Epidermal melanocyte (primary cell): ENCODE results near the gene DCAKD.

Source experiments
- DNase-seq: peaks from one replicate; pipeline ENCODE4 v3.0.0; 2011; ENCODE audit warnings: low spot score; ENCODE audit not compliant: insufficient read length

Gene DCAKD

DNA sequence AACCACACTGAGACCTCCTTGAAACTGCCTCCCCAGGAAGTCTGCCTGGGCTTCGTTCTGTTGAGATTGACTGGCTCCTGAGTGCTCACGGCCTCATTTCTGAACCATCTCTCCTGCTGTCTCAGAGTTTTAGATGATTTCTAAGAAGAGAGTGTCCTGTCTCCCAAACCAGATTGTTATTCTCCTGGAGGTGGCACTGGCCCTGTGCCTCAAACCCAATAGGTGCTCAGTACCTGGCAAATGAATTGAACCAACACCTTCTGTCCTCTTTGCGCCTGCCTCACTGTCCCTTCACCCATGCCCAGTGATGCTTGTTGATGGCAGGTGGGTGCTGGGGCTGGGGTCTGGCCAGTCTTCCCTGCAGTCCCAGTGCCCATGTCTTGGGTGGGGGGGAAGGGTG, 47.0 kb downstream of the DCAKD start:
- DNase-seq, result no peak

DNA sequence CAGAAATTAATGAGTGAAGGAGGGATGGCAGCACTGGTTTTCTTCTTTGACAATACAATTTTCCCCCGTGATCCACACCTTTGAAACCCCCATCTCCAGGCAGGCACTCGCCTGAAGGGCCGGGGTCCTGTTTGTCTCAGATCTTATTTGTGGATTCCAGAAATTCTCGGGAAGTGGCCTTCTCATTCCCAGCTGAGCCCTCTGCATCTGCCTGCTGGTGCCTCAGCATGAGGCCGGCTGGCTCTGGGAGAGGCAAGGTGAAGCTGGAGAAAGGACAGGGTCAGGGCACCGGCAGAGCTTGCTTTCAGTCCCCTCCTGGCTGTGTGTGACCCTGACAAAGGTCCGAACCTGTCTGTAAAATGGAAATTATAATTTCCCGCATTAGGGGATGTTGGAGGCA, 47.6 kb downstream of the DCAKD start:
- no peak for DNase-seq

DNA sequence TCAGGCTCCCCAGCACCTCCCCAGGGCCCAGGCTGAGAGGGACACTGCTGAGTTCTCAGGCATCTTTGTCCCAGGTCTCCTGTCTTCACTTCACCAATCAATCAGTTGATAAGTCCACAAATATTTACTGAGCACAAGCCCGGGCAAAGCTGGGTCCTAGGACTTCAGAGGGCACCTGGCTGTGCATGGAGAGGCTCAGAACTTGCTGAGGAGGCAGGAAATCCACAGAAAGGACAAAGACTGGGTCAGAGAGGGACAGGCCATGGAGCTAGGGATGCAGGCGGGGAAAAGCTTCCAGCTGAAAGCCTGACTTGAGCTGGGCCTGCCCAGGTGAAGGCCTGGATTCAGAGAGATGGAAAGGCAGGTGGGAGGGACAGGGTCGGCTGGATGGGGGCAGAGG, 50.1 kb downstream of the DCAKD start:
- no peak for DNase-seq

DNA sequence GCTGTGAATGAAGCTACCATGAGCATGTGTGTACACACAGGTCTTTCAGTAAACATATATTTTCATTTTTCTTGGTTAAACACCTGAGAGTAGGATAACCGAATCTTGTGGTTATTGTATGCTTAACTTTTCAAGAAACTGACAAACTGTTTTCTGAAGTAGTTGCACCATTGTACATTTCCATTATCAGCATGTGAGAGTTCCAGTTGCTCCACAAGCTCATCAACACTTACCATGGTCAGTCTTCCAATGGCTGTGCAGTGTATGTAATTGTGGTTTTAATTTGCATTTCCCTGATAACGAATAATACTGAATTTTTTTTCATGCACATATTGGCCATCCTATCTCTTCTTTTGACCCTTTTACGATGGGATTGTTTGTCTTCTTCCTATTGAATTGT, 52.0 kb downstream of the DCAKD start:
- no peak for DNase-seq

DNA sequence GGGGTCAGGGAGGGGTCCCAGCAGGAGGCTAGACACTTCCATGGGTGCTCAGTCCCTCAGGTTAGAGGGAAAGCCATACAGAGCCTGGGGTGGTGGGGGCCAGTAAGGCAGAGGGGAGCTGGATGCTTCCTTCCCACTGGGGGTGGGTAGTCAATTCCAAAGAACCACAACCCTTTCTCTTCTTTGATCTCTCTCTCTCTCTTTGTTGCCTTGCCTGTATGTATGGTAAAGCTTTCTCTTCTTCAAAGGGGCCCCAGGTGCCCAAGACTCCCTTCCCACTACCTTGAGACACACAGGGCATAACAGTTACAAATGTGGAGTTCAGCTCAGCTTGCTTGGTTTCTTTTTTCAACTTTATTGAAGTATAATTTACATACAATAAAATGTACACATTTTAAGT, 52.8 kb downstream of the DCAKD start:
- no peak for DNase-seq

DNA sequence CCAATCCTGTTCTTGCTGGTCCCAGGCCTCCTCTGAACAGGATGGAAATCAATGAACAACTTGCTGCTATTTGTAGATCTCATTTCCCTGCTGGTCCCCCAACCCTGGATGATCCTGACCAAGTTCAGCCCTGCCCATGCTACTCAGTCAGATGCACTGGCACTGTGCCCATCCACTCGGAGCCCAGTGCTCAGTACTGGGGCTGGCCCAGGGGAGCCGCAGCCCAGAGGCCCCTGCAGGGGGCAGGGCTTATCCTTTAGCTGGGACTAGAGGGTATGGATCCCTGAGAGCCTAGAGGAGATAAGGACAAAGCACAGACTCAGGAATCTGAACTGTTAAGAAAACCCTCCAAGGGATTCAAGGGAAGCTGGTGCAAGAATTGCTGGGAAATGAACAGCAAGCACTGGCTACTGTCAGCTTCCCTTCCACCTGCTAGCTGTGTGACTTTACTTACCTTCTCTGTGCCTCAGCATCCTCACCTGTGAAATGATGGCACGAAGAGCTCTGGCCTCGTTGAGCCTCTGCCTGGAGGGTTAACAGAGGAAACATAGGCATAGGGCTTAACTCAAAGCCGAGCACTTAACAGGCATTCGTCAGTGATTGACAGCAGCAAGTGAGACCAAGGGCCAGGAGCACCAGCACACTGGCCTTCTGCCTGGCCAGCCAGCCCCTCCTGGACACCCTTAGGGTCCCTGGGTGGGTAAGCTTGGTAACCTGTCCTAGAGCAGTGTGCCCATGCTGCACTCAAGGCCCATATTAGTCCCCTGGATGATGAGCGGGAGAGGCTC, 53.5 kb downstream of the DCAKD start:
- no peak for DNase-seq

DNA sequence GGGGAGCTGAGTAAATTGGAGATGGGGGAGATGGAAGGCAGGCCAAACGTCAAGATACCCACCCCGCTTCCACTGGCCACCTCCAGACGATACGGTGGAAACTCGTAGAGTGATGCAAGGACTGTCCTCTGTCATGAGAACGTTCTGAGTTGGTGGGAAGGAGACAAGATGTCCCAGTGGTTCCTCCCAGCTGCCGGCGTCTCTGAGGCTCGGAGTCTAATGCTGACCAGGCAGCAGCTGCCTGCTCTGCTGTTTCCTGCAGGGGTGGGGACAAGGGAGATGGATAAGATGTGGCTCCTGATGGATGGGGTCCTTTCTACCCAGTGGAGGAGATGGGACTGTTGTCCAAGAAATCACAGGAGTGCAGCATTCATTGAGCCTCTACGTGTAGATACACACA, 55.1 kb downstream of the DCAKD start:
- DNase-seq, result no peak

DNA sequence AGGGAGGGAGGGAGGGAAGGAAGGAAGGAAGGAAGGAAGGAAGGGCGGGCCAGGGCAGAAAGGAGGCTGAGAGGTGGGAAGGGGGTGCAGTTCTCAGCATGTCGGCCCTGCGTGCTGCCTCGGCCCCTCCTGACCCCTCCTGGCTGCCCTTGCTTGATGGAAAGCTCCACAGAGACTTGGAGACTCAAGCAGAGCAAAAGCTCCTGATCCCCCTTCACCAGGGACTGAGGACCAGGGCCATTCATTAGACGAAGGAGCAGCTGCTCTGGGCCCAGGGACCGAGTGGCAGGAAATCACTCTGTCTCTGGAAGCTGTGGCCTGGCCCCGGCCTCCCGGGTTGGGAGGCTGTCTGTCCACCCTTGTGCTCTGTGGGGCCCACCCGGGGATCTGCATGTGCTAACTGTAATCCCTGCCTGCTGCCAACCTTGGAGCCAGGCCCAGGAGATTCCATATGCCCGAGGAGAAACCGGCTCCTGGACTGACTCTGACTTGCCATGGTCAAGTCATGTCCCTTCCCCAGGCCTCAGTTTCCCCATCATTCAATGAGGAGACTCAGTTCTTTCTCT, 55.9 kb downstream of the DCAKD start:
- DNase-seq, result no peak

DNA sequence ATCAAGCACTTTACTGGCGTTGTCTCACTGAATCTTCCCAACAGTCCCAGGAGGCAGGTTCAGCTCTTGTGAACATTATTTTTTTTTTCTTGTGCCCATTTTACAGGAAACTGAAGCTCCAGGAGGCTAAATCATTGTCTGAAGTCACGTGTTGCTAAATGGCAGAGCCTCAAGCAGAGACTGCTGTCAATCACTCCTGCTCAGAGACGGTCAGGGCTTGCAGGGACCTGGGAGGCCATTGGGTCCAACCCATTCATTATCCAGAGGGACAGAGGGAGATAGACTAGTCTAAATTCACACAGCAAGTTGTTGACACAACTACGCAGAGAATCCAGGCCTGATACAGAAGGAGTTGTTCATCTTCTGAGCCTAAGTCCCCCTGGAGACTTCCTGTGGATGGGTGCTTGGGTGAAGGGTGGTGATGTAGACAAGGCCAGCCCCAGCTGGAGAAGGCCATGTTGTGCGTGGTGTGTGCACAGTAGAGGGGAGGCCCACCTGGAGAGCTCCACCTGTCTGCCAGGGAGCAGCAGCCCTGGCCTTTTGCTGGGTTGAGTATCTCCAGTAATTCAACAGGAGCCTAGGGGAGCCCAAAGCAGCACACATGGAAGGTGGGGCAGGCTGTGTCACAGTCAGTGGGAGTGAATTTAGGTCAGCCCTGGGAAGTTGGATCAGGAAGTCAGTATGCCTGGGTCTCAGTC, 59.0 kb downstream of the DCAKD start:
- DNase-seq, result no peak

DNA sequence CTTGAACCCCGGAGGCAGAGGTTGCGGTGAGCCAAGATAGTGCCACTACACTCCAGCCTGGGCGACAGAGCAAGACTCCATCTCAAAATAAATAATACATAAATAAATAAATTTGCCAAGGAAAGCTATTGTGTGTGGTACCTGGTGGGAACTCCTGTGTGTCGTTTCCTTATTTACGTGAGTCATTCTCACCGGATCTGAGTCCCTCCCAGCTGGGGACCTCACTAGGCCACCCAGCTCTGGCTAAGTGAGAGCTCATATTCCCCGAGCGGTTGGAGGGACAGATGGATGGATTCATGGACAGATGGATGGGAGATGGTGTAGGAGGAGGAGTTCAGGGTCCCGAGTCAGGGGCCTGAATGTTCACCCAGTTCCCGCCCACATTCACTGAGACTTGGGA, 60.4 kb downstream of the DCAKD start:
- DNase-seq, result no peak

DNA sequence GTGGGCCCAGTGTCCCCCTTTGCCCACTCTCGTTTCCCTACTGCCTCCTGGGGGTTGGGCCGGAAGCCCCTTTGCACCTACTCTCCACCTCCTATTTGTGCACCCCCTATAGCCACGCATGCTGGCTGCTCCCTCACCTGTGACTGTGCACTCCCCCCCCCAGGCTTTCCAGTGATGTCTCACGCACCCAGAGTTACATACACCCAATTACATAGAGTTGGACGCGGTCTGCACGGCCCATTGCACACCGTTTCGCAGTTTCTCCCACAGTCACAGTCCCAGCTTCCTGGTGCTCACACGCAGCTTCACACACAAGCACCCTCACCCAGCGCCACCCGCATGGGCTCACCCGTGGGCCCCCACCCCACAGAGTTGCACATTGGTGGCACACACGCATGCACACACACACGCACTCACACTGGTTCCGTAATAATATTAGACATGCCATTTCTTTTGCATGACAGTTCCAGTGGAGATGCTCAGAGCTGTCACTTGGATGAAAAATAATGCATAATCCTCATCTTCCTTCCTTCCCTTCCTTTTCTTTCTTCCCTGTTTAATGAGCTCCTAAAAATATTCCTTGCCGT, 61.8 kb downstream of the DCAKD start:
- DNase-seq, result no peak

DNA sequence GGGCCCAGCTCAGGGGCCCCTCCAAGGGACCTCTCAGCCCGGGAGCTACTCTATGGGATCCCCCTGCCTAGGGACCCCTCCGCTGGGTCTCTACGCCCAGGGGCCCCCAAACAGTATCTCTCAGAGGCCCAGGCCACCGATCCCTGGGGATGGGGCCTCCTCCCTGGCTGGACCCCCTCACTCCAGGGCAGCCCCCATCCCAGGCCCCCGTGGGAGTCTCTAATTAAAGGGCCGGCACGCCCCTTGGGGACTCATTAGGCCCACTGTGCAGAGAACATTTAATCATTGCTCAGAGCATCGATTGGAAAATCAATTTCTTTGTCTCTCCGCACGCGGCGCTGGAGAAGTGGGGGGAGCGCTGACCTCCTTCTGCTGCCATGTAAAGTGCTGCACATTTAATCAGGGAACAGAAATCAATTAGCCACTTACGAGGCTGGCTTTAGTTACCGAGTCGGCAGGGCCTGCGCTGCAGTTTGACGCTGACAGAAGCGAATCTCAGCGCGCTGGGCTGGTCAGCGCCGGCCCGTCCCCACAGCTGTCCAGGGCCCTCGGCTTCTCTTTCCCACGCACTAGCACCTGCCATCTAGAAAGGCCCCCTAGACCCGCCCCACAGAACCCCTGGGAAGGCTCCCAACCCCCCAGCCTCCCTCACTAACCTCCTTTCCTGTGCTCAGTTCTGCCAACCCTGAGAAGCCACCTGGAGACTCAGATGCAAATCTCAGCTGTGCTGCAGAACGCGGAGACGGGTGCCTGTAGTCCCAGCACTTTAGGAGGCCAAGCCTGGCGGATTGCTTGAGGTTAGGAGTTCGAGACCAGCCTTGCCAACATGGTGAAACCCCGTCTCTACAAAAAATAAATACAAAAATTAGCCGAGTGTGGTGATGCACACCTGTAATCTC, 63.1 kb downstream of the DCAKD start:
- DNase-seq, result no peak

DNA sequence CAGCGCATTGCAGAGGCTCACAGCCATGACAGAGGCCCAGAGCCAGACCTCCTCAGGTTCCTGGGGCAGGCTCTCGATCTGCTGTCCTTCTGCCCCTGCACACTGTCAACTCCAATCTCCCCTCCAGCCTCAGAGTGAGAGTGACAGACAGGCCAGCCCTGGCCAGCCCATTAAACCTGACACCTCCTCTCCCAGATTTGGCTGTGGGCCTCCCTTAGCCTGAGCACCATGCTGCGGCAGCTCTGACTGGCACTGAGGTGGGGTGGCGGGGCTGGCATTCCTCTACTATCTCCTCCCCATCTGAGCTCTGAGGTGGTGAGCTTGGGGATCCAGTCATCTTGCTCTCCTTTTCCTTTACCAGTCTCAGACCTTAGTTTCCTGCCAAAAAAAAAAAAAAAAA, 67.9 kb downstream of the DCAKD start:
- DNase-seq, result no peak

DNA sequence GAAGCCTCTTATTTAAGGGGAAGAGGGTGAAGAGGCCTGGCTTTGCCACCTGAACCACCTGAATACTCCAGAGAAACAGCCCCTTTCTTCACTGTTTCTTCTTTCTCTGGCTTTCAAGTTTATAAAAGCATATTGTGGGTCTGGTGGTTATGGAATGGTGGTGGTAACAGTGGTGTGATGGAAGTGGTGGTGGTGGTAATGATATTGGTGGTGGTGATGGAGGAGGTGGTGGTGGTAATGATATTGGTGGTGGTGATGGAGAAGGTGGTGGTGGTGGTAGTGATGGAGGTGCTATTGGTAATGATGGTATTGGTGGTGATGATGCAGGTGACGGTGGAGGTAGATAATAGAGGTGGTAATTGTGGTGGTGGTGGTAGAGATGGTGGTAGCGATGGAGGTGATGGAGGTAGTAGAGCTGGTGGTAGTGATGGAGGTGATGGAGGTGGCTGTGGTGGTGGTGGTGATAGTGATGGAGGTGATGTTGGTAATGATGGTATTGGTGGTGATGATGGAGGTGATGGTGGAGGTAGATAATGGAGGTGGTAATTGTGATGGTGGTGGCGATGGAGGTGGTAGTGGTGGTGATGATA, 69.2 kb downstream of the DCAKD start:
- DNase-seq, result no peak

DNA sequence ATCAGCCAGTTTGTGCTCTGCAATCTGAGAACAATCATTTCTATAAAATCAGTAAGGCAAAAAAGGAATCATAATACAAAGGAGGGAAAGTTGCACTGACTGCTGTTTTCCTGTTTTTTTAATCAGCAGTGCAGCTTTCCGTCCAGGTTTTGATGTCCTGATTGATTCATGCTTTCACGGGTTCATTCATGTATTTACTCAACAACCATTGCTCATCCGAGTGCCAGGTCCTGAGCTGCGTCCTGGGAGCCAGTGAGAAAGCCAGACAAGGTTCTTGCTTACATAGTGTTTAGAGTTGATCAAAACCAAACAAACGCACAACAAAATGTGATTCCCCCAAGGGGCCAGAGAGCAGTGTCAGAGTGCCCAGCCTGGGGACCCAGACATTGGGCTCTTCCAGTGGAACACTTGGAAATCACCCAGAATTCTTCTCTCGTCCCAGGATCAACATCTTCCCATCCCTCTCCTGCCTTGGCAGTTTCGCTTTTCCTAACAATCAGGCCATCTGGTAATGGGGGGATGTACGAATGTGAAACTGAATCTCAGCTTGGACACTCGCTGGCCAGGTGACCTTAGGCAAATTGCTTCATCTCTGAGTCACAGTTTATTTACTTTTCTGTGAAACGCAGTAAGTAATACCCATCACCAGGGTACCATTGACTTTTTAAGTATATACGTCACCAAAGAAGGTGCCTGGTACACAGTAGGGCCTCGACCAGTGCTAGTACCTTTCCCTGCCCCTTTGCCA, 70.0 kb downstream of the DCAKD start:
- DNase-seq, result no peak

DNA sequence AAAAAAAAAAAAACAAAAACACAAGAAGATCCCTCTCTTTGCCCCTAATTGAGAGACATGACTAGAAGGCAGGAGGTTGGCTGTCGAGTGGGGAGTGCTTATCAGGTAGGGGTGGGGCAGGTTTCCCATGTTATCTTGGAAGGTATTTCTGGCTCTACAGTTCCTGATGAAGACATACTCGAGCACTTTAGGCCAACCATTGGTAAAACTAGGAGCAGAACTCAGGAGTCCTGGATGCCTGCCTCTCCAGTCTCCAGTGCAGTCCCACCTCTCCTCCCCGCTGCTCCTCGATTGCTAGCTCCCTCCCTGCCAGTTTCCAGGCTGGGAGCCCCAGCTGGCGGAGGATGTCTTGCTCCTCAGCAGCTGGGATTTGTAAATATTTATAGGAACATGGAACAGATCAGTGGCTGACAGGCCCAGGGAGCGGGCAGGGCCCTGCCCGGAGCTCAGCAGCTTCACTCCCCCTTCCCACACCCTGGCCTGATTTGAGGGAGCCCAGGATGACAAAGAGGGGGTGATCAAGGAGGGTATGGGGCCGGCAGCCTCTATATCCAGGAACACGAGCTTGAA, 71.9 kb downstream of the DCAKD start:
- no peak for DNase-seq

DNA sequence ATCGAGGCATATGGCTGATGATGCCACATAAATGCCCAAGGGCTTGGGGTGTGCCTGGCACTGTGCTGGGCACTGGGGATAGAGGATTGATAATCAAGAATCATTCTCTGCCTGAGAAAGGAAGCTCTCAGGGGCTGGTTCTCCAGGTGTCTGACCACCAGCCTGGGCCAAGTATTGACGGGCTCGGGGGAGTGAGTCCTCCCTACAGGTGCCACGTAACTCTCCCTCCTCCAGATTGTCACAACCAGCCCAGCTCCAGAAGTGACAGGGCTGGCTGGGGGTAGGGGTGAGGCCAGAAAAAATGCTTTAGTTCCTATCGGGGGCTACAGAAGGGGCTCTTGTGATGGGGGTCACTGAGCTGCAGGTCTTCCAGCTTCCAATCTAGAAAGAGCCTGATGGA, 72.6 kb downstream of the DCAKD start:
- DNase-seq, result no peak

DNA sequence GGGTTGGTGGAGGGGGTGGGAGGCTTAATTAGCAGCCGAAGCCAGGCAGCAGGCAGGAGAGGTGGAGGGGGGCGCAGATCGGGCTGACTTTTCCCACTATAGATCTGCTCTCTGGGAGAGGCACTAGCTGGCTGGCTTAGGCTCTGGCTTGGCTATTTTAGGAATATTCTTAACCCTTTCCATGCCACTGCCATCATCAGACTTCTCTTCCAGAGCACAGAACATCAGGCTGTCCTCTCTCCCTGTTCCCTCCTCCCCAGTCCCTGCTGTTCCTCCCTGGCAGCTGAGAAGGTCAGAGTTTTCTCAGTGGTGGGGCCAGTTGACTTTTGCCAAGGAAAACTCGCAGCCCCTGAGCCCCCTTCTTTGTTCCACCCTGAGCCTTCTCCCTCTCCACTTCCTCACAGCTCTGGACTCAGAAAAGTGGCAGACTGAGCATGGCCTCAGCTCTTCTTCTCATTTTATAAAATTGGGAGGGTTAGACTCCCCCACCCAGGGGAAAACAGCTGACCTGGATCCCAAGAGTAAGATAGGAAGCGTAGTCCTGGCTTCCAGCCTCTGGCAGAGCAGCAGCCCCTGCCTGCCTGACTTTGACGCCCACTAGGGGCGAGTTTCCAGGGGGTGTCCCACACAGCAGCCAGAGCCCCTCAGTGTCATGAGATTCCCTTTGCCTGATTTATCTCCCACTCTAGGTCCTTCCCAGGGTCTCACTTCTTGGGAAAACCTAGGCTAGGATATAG, 73.5 kb downstream of the DCAKD start:
- no peak for DNase-seq

DNA sequence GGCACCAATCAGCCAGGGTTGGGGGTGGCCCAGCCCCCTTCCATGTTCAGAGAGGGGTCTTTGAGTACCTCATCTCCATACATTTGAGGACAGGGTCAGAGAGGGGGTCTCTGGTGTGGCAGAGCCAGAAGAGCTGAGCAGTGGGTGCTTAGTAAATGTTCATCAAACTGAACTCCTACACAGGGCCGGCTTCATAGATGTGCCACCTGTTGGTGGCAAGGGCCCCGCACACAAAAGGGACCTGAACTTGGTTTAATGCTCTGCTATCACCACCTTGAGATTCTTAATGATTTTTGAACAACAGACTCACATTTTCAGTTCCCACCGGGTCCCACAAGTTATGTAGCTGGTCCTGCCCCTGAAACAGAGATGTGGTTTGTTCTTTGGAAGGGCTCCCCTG, 74.4 kb downstream of the DCAKD start:
- DNase-seq, result no peak
